HG02642 (cell line): Measurements from ENCODE around the gene FUT8.

Experiments
- ATAC-seq: cut with Tn5 transposase; IDR thresholded peaks from one replicate; pipeline ENCODE4 v1.9.1; 2021; ENCODE audit warnings: mild to moderate bottlenecking; ENCODE audit not compliant: unreplicated experiment, poor library complexity

The FUT8 gene

DNA sequence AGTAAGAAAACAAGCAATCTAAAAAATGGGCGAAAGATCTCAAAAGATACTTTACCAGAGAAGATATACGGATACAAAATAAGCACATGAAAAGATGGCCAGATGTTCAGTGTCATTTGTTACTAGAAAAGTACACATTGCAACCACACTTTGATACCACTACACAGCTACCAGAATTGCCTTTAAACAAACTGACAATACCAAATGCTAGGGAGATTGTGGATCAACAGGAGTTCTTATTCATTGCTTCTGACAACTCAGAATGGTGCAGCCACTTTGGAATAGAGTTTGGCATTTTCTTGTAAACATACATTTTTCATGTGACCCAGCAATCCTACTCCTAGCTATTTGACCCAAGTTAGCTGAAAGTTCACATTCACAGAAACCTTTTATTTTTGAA, 136.3 kb downstream of the FUT8 start:
- ATAC-seq, result no peak

DNA sequence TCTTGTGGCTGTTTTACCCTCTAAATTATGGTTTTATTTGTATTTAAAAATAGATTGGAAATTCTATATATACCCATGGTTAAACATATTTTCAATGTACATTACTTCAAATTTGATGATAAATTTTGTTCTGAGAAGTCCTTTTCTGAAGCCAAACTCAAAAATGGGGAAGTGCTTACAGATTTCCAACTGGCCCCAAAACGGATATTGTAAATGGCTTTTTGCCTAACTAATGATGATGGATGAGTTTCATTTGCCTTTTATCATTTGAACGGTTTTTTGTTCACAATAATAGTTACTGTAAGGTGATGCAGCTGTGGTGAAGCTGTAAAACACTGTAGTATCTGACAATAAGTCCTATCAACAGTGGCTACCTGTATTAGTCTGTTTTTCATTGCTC, 136.9 kb downstream of the FUT8 start:
- no peak for ATAC-seq

DNA sequence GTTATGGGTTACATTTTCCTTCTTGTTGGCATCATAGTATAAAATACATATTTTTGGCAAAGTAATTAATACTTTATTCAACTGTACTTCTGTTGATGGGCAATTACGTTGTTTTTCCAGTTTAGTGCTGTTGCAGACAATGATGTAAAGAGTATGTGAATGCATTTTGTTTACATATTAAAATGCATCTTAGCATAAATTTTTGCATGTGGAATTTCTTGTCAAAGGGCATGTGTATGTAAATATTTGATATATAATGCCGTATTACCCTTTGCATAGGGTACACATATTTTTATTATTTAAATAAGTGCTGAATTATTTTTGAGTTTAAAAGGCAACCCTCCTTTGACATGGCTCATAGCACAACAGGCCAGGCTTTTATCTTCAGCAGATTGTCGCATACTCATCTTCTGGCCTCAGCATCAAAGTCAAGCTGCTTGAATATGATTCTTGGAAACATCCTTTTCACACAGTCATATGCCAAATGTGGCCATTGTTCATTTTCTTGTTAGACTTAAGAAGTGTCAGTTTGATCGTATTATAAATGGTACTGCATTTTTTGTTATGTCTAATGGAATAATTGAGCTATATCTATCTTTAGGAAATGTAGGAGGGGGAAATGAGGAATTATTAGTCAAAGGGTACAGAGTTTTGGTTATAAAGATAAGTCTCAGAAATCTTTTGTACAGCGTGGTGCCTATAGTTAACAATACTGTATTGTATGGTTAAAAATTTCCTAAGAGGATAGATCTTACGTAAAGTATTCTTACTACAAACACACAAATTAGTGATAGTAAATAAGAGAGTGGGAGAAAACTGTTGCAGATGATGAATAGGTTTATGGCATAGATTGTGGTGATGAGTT, 138.5 kb downstream of the FUT8 start:
- no peak for ATAC-seq

DNA sequence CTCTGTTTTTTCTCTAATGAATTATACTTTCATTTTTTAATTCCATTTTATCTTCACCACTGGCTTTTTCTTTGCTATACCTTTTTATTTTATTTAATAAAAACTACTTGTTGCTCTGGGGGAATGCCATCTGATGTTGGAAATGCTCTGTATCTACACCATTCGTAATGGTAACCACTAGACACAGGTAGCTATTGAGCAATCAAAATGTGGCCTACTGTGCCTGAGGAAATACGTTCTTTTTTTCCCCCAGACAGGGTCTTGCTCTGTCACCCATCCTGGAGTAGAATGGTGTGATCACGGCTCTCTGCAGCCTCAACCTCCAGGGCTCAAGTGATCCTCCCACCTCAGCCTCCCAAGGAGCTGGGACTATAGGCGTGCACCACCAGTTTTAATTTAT, 140.2 kb downstream of the FUT8 start:
- no peak for ATAC-seq

DNA sequence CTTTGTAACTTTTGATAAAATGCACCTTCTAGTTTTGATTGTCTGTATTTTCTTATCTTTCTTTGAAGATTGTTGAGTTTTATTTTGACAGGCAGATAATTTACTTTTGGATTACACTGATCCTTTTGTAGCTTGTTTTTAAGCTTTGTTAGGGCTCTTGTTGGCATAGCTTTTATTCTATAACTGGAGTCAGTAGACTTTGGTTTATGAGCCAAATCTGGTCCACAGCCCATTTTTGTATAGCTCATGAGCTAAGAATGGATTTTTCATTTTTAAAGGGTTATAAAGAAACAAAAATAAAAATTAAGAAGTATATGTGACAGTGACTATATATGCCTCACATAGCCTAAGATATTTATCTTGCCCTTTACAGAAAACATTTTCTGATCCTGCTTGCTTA, 142.3 kb downstream of the FUT8 start:
- no peak for ATAC-seq

DNA sequence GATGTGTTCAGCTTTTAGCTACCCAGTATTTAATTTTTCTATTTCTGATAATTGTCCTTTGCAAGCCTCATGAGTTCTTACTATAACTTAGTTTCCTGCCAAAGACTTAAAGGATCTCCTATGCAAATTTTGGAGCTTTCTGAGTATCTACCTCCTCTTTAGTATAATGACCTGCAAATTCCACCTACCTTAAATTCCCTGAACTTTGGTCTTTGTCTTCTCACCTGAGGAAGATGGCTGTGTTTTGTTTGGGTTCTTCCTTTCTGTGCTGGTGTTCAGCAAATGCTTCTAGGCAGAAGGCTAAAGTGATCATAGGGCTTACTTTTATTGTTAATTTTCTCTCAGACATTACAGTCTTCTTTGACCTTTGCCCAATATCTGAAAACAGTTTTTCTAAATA, 142.8 kb downstream of the FUT8 start:
- ATAC-seq, result no peak

DNA sequence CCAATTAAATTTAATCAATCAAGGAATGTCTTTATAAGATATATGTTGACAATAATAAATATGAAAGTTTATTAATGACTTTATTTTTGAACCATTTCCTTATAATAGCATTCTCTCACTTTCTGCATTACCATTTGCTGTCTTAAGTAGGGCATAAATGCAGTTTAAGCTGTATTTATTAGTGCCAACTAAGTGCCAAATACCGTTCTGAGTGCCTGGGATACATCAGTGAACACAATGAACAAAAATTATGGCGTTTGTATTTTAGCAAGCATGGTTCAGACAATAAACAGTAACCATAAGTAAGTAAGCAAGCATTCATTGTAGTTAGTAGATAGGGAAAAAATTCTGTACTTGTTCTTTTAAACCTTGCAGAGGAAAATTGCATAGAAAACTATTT, 145.8 kb downstream of the FUT8 start:
- no peak for ATAC-seq

DNA sequence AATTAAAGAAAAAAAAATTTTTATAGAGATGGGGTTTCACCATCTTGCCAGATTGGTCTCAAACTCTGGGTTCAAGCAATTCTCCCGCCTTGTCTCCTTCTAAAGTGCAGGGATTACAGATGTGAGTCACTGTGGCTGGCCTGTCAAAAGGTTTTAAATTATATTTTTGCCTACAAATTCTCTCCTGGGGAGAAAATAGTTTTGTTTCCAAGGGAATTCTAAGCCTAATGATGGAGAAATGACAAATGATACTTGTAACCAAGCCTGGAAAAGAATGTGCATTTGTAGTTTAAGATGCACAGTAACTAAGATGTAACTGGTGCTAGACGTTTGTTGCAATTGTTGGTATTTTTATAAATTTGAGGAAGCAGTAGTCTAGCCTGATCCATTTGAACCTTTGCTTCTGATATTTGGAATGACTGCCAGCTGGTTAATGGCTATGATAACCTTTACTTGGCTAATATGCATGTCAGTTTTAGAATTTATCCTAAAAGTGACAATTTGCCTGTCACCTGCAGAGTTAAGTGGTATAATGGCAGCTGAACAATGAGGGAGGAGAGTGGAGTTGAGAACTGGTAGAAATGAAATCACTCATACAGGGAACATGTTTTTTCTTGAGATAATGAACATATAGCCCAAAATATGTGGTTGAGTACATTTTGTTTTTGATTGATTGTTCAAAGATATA, 148.0 kb downstream of the FUT8 start:
- no peak for ATAC-seq

DNA sequence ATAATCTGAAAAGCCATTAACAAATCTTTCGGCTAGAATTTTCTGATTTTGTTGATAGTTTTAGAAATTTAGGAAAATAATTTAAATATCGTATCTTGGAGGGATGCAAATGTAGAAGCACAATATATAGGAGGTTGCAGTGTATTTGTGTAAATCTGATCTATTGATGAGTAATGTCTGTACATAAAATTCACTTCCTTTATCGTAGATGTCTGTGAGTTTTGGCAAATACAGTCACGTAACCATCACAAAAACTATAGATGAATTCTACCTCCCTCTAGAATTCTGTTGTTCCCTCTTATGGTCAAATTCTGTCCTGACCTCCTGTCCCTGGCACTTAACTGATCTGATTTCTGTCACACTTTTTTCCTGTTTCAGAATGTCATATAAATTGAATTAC, 151.8 kb downstream of the FUT8 start:
- no peak for ATAC-seq

DNA sequence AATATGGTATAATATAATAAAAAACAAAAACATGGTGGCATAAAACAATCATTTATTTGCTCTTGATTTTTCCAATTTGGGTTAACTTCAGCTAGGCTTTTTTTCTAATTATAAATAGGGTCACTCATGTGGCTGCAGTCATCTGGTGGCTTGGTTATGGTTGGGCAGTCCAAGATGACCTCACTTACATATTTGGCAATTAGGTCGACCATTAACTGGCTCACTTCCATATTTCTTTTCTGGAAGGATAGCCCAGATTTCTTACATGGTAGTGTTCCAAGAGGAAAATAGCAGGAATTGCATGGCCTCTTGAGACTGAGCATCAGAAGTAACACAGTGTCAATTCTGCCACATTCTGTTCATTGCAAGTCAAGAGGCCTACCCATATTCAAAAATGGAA, 153.4 kb downstream of the FUT8 start:
- ATAC-seq, result no peak

DNA sequence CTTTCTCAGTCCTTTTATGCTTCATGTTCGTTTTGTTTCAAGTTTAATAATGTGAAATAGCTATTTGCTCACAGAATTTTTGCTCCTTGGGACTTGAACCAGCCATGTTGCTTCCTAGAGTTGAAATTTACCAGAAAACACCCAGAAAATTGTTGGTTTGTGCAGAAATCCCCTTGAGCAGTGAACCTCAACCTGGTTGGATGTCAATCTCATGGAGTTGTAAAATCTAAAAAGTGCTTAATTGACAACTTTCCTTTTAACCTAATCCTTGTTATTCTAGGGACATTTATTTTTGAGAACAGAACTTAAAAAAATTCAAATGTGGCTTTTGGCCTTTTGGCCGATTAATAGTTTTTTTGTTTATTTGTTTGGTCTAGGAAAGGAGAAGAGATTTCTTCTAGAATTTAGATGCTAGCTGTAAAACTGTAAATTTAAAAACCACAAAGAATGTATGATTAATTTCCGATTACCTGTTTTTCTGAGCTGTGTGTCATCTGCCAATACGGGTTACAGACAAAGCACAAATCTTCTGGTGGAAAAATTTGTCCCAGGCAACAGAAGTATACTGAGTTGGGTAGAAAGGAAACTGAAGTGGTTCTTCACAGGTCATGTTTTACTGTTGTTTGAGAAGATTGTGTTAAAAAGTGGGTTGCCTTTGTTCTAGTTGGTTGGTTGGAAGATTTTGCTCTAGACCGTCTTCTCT, 154.4 kb downstream of the FUT8 start:
- ATAC-seq, result no peak

DNA sequence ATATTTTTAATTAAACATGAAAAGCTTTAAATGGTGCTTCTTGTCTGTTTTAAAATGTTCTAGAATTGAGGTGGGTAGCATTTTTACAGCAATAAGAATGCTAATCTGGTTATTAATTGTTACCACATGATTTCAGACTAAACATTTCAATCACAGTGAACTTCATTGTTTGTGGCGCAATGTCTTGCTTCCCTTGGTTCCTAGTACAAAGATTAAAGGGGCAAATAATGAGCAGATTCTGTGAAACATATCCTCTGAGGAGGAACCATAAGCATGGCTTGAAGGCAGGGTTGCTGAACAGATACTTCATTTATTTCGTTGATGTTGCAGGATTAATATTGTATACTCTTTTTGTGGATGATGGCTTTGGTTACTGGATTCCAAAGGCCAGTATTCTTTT, 162.1 kb downstream of the FUT8 start:
- no peak for ATAC-seq

DNA sequence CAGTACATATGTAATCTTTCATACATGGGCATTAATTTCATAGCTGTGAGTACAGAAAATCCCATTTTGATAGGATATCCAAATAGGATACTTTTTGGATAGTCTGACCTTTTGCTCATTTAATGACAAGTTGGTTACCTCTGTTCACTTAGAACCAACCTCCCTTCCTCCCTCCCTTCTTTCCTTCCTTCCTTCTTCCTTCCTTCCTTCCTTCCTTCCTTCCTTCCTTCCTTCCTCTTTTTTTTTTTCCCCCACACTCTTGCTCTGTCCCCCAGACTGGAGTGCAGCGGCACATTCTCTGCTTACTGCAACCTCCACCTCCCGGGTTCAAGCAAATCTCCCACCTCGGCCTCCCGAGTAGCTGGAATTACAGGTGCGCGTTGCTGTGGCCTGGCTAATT, 162.9 kb downstream of the FUT8 start:
- no peak for ATAC-seq

DNA sequence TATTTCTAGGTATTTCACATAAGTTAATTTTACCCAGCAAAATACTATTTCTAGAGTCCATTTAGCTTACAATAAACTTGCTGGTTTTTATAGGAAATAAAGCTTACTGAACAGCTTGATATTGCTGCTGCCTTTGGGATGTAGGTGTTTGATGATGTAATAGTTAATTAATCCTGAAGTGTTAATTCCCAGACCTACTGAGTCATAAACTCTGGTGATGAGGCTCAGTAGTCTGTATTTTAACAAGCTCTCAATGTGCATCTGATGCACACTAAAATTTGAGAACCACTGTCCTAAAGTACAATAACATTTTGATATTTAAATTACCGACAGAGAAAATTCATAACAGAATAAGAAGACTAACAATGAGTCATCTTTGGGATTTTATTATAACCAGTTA, 168.4 kb downstream of the FUT8 start:
- no peak for ATAC-seq

DNA sequence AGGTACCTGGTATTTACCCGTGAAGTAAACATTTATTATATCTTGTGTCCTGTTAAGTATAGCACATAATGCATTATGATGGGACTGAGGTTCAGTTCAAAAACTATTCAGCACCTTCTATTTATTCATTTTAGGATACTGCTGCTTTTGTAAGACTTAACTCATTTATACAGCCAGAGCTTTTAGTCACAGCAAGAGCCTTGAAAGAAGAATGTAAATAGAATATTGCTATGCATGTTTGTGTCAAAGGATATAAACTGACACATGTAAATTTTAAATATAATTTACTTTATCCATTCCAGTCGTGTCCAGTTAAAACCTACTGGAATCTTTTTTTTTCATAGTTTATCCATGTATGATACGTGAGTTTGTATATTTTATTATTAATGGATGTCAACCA, 168.8 kb downstream of the FUT8 start:
- ATAC-seq, result no peak

DNA sequence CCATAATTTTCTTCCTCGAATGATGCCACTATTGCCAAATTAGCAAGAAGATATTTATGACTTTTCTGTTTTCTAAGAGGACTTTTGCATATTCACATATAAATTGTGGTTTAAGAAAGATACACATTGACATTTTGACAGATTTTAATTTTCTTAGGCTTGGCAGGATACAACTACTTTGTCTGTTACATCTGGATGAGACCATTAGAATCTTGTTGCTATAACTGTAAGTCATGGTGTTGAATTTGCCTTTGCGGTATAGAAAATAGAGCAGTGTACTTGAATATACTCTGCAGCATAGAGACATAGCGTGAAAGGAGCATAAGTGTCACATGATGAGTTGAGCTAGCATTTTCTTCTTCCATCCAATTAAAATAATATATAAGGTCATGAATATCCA, 169.3 kb downstream of the FUT8 start:
- ATAC-seq, result no peak

DNA sequence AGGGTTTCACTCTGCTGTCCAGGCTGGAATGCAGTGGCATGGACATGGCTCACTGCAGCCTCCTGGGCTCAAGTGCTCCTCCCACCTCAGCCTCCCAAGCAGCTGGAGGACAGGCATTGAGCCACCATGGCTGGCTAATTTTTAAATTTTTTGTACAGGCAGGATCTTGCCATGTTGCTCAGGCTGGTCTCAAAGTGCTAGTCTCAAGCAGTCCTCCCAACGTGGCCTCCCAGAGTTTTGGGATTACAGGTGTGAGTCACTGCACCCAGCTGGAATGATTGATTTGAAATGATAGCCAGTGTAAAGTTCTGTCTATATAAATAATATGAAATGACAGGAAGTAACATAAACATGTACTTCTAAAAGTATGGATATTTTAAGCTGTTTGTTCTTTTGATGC, 172.7 kb downstream of the FUT8 start:
- ATAC-seq, result no peak

DNA sequence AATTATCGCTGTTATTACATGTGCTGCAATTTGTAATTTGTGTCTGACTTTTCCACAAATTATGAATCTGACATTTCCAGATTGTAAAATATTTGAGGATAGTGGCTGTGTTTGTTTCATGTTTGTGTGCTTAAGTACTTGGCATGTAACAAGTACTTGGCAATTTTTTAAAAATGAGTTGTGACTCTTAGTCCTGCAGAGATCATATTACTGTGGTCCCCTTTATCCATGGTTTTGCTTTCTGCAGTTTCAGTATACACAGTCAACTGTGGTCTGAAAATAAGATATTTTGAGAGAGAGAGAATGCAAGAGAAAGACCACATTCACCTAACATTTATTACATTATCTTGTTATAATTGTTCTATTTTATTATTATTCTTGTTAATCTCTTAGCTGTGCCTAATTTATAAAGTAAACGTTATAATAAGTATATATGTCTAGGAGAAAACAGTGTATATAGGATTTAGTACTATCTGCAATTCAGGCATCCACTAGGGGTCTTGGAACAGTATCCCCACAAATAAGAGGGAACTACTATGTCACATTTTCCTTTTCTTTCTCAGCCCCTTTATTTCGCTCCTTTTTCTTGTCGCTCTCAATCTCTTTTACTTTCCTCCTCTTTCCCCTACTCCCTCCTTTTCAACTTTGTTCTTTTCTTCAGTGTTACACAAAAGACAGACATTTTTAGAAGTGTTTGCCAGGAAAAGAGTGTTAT, 176.1 kb downstream of the FUT8 start:
- ATAC-seq, result no peak

DNA sequence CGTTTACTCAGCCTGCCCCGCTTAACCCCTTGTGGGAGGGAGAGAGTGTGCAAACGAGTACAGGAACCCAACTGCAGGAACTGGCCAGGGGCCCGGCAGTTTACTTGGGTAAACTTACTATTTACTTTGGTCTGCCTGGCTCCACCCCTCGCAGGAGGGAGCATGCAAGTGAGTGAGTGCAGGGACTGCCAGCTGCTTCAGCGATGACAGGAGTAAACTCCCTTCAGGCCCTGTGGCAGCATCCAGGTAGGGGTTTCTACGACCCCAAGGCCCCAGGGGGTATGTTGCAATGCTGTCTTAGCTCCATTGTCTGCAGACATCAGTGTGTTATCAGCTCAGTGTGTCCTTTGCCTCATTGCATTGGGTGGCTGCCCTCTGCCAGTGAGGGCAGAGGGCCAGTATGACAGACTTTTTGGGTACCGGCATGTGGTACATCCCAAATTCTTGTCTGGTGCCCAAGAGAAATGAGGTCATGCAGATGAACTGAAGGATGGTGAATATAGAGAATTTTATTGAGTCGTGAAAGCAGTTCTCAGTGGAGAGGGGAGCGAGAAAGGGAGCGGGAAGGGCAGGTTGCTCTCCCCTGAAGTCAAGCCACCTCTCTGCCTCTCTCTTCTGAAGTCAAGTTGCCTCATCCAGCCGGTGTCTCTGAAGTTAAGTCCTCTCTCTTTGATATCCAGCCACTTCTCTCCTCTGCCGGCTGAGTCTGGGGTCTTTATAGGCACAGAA, 181.8 kb downstream of the FUT8 start:
- no peak for ATAC-seq

DNA sequence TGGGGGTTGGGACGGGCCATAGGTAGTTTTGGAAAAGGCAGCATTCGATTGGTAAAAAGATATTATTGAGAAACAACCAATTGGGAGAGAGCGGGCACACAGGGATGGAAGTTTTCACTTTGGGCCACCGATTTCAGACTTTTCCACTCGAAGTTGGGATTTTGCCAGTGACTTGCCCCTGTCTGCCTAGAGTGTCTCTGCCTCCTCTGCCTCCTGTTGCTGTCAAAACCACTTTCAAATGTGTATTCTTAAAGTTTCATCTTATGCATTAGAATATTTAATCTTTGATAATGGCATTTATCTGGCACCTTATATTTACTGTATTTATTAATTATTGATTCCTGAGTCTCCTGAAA, 182.3 kb downstream of the FUT8 start:
- ATAC-seq, result no peak
